HEK293T (cell line): ENCODE results near the gene CDX2.

Source experiments
- CTCF ChIA-PET: fragments of 350-600 bp; formaldehyde crosslinking; extraction: SDS; loops from one replicate; lab custom pipeline; 2021; ENCODE audit warnings: antibody characterized with exemption, inconsistent platforms; lab: Yijun Ruan, JAX
- POLR2A ChIA-PET: fragments of 350-600 bp; formaldehyde crosslinking; extraction: SDS; loops from one replicate; lab custom pipeline; 2020; ENCODE audit warnings: antibody characterized with exemption, inconsistent platforms; lab: Yijun Ruan, JAX
- DNase-seq: peaks from one replicate; pipeline ENCODE4 v3.0.0; 2012; ENCODE audit warnings: mixed read lengths; ENCODE audit errors: extremely low spot score
- ARNT ChIP-seq: fragments of 450-650 bp; IDR thresholded peaks from 2 replicates; pipeline ENCODE4 v1.6.1; 2017; ENCODE audit warnings: mild to moderate bottlenecking
- BHLHE40 ChIP-seq: fragments of 450-650 bp; IDR thresholded peaks from 2 replicates; pipeline ENCODE4 v1.6.1; 2016; ENCODE audit warnings: mild to moderate bottlenecking, moderate library complexity, borderline replicate concordance
- CTBP1 ChIP-seq: fragments of 450-650 bp; IDR thresholded peaks from 2 replicates; pipeline ENCODE4 v1.6.1; 2016; ENCODE audit warnings: borderline replicate concordance
- ELF4 ChIP-seq: fragments of 450-650 bp; IDR thresholded peaks from 2 replicates; pipeline ENCODE4 v1.6.1; 2017; ENCODE audit warnings: antibody characterized with exemption
- FOXA1 ChIP-seq: fragments of 450-650 bp; IDR thresholded peaks from 2 replicates; pipeline ENCODE4 v1.6.1; 2016; ENCODE audit warnings: mild to moderate bottlenecking
- FOXK2 ChIP-seq: fragments of 450-650 bp; IDR thresholded peaks from 2 replicates; pipeline ENCODE4 v1.6.1; 2016; ENCODE audit warnings: mild to moderate bottlenecking
- FOXM1 ChIP-seq: fragments of 450-650 bp; IDR thresholded peaks from 2 replicates; pipeline ENCODE4 v1.6.1; 2017; ENCODE audit warnings: mild to moderate bottlenecking, borderline replicate concordance
- HDGF ChIP-seq: fragments of 450-650 bp; IDR thresholded peaks from 2 replicates; pipeline ENCODE4 v1.6.1; 2017; ENCODE audit warnings: antibody characterized with exemption, borderline replicate concordance
- L3MBTL2 ChIP-seq: fragments of 450-650 bp; conservative IDR thresholded peaks from 2 replicates; pipeline ENCODE4 v1.6.1; 2016; ENCODE audit warnings: mild to moderate bottlenecking
- LEF1 ChIP-seq: fragments of 450-650 bp; IDR thresholded peaks from 2 replicates; pipeline ENCODE4 v1.6.1; 2017; ENCODE audit warnings: mild to moderate bottlenecking, borderline replicate concordance
- NFRKB ChIP-seq: fragments of 450-650 bp; IDR thresholded peaks from 2 replicates; pipeline ENCODE4 v1.6.1; 2016; ENCODE audit warnings: mild to moderate bottlenecking, moderate library complexity
- PKNOX1 ChIP-seq: fragments of 450-650 bp; IDR thresholded peaks from 2 replicates; pipeline ENCODE4 v1.6.1; 2016
- SP1 ChIP-seq: fragments of 450-650 bp; IDR thresholded peaks from 2 replicates; pipeline ENCODE4 v1.6.1; 2017
- SUZ12 ChIP-seq: fragments of 450-650 bp; IDR thresholded peaks from 2 replicates; pipeline ENCODE4 v1.6.1; 2016; ENCODE audit warnings: mild to moderate bottlenecking
- TARDBP ChIP-seq: fragments of 450-650 bp; IDR thresholded peaks from 2 replicates; pipeline ENCODE4 v1.6.1; 2016
- ZNF384 ChIP-seq: fragments of 450-650 bp; IDR thresholded peaks from 2 replicates; pipeline ENCODE4 v1.6.1; 2016

The CDX2 gene

GRCh38 chr13:27925220-27925991 is 43.7 kb downstream of the CDX2 start:
- no peak for DNase-seq
- TF ChIP-seq L3MBTL2 (no peak), HDGF (no peak), TARDBP (no peak), SP1 (no peak), ARNT (no peak), FOXM1 (no peak), FOXK2 (no peak), NFRKB (no peak), CTBP1 (no peak), SUZ12 (no peak), ELF4 (no peak), BHLHE40 (no peak), LEF1 (no peak), FOXA1 (no peak), ZNF384 (no peak), PKNOX1 (no peak)
- ChIA-PET POLR2A (no interaction called here), CTCF (no interaction called here)

- POLR2A ChIA-PET, result no interaction called here
- CTCF ChIA-PET, result no interaction called here
- no peak for DNase-seq
- TF ChIP-seq PKNOX1, result no peak
- no peak for TF ChIP-seq BHLHE40
- no peak for TF ChIP-seq LEF1
- TF ChIP-seq ELF4, result no peak
Observed at GRCh38 chr13:27924529-27925141, 44.5 kb downstream of the CDX2 start.

GRCh38 chr13:27923794-27924528 is 45.2 kb downstream of the CDX2 start:
- no peak for TF ChIP-seq SUZ12
- TF ChIP-seq HDGF, result no peak
- no peak for TF ChIP-seq FOXK2
- no peak for TF ChIP-seq ELF4
- no peak for TF ChIP-seq CTBP1
- no peak for TF ChIP-seq FOXM1
- no peak for TF ChIP-seq NFRKB
- TF ChIP-seq TARDBP, result no peak
- TF ChIP-seq LEF1, result no peak
- TF ChIP-seq SP1, result no peak
- TF ChIP-seq FOXA1, result no peak
- TF ChIP-seq L3MBTL2, result no peak
- TF ChIP-seq PKNOX1, result no peak
- TF ChIP-seq BHLHE40, result no peak
- no peak for TF ChIP-seq ARNT
- no peak for TF ChIP-seq ZNF384
- ChIA-PET POLR2A (no interaction called here), CTCF (no interaction called here)
- DNase-seq, result no peak

GRCh38 chr13:27922883-27923612 is 46.1 kb downstream of the CDX2 start:
- no peak for DNase-seq
- TF ChIP-seq PKNOX1 (no peak), ZNF384 (no peak), BHLHE40 (no peak)
- CTCF ChIA-PET, result no interaction called here
- POLR2A ChIA-PET, result no interaction called here

- POLR2A ChIA-PET, result no interaction called here
- DNase-seq, result no peak
- no peak for TF ChIP-seq FOXM1
- no peak for TF ChIP-seq FOXK2
- no peak for TF ChIP-seq ZNF384
- TF ChIP-seq LEF1, result no peak
- no peak for TF ChIP-seq HDGF
- TF ChIP-seq PKNOX1, result no peak
- TF ChIP-seq ARNT, result no peak
- TF ChIP-seq FOXA1, result no peak
- no peak for TF ChIP-seq SP1
- no peak for TF ChIP-seq SUZ12
- no peak for TF ChIP-seq ELF4
- no peak for TF ChIP-seq CTBP1
- no peak for TF ChIP-seq L3MBTL2
- TF ChIP-seq NFRKB, result no peak
- CTCF ChIA-PET, result no interaction called here
Observed at GRCh38 chr13:27921961-27922882, 46.9 kb downstream of the CDX2 start.
